ENCODE measurements around the gene TLK2.

TLK2 gene

DNA sequence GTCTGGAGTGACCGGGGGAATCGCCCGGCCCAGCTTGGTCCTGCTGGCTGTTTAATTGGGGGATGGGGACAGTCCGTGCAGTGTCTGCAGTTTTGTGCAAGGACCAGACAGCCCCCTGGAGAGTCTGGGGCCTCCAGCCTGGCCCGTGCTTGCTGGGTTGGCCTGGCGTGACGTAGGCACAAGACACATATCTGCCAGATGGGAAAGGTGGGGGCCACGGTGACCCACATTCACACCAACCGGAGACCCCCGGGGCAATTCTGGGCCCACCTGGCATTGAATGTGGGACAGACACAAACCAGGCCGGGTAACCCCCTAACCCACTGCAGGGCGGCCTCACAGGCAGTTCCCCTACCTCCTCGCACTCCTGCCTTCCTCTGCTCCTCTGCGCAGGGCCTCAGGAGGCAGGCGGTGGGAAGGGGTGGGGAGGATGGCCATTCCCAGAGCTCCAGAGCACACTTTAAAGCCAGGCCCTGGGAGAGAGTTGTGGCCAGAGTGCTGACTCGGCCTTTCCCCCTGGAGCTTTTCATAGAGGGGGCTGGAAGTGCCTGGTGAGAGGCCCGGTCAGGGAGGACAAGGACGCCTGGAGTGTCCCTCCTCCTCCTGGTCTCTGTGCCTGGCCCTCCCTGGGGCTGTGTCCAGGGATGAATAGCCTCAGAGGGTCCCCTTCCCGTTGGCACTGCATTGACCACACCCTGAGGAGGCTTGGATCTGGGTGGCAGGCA, 150.4 kb downstream of the TLK2 start:
- H3K4me3 ChIP-seq (replicated peaks; ENCODE audit: low read depth, low read length), result peak overlapping the region; percentile 62; the same call in 1 of the 2 replicates
- no peak for DNase-seq (ENCODE audit: extremely low read depth, insufficient read length)
- H3K27me3 ChIP-seq (replicated peaks; ENCODE audit: control insufficient read depth, insufficient read depth, low read length), result no peaks in the 10 kb centered on the region; the same call in 1 of the 2 replicates

DNA sequence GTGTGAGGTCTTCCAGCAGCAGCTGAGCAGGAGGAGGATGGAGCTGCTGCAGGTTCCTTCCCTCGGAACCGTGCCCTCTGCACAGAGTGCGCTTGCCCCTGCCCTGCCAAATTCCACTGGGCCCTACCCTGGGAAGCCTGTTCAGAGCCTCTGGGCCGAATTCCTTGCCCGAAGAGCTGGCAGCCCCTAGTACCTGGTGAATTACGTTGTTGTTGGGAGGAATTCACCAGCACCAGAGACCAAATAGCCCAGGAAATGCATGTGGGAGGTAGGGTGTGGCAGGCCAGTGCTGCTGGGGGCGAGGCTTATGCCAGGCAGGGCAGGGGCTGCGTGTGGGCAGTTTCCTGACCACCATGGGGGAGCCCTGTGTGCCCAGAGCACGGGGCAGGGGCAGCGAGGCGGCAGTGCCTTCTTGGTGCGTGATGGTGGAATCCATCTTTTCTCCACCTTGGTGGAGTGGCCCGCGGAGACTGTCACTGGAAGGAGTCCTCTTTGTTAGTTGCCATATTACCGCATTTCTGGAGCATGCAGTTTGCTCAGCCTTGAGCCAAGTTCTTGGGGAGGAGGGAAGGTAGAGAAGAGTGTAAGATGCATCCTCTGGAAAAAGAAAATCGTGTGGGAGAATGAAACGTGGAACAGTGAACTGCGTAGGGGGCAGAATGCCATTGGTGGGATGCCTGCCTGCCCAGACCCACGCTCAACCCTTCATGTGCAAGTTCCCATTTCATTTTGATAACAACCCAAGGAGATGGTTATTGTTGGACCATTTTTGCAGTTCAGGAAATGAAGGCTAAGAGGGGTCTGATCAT, 151.1 kb downstream of the TLK2 start:
- Histone ChIP-seq H3K27me3 (replicated peaks; ENCODE audit: control insufficient read depth, insufficient read depth, low read length) (no peaks in the 10 kb centered on the region; the same call in 1 of the 2 replicates), H3K36me3 (ENCODE audit: control insufficient read depth, insufficient read depth, low read length) (no peaks in the 10 kb centered on the region), H3K4me3 (replicated peaks; ENCODE audit: low read depth, low read length) (no peak overlapping the region)
- no peak for DNase-seq (ENCODE audit: extremely low read depth, insufficient read length)
- TF ChIP-seq CTCF (IDR thresholded peaks at IDR 0.05; ENCODE audit: insufficient read depth, low read length, poor library complexity, severe bottlenecking), result no peak

More for the DNA sequence above, 150.4 kb downstream of the TLK2 start:
- no peaks in the 10 kb centered on the region for H3K36me3 ChIP-seq (ENCODE audit: control insufficient read depth, insufficient read depth, low read length)
- no peak for TF ChIP-seq CTCF (IDR thresholded peaks at IDR 0.05; ENCODE audit: insufficient read depth, low read length, poor library complexity, severe bottlenecking)

- Histone ChIP-seq H3K4me3 (replicated peaks; ENCODE audit: low read depth, low read length) (no peak overlapping the region), H3K27me3 (replicated peaks; ENCODE audit: control insufficient read depth, insufficient read depth, low read length) (no peaks in the 10 kb centered on the region; the same call in 1 of the 2 replicates), H3K36me3 (ENCODE audit: control insufficient read depth, insufficient read depth, low read length) (no peaks in the 10 kb centered on the region)
- no peak for TF ChIP-seq CTCF (IDR thresholded peaks at IDR 0.05; ENCODE audit: insufficient read depth, low read length, poor library complexity, severe bottlenecking)
- DNase-seq (ENCODE audit: extremely low read depth, insufficient read length), result no peak
Measured at GRCh38 chr17:62630365-62631085, 151.9 kb downstream of the TLK2 start.

GRCh38 chr17:62631086-62631935, 152.7 kb downstream of the TLK2 start:
- no peak for DNase-seq (ENCODE audit: extremely low read depth, insufficient read length)
- no peaks in the 10 kb centered on the region for H3K36me3 ChIP-seq (ENCODE audit: control insufficient read depth, insufficient read depth, low read length)
- no peak overlapping the region for H3K4me3 ChIP-seq (replicated peaks; ENCODE audit: low read depth, low read length)
- no peaks in the 10 kb centered on the region; the same call in 1 of the 2 replicates for H3K27me3 ChIP-seq (replicated peaks; ENCODE audit: control insufficient read depth, insufficient read depth, low read length)
- no peak for TF ChIP-seq CTCF (IDR thresholded peaks at IDR 0.05; ENCODE audit: insufficient read depth, low read length, poor library complexity, severe bottlenecking)
